HEK293 (cell line): Measurements from ENCODE around the gene STOX2.

Experiments used
- CTCF ChIA-PET: fragments of 350-600 bp; formaldehyde crosslinking; extraction: SDS; loops from one replicate; lab custom pipeline; 2021; ENCODE audit warnings: antibody characterized with exemption; lab: Yijun Ruan, JAX
- POLR2A ChIA-PET: fragments of 300-600 bp; formaldehyde crosslinking; extraction: SDS; loops from one replicate; lab custom pipeline; 2020; ENCODE audit warnings: antibody characterized with exemption, inconsistent platforms; lab: Yijun Ruan, JAX
- H3K27ac ChIP-seq: fragments of 200-500 bp; sonication (Bioruptor generic); 2 replicates; pipeline ENCODE4 v1.5.1; 2014; ENCODE audit warnings: low read depth, low read length, control low read depth, inconsistent platforms; ENCODE audit errors: extremely low read depth
- H3K36me3 ChIP-seq, 2 experiments: fragments of 200-500 bp in 1 of 2; sonication (Bioruptor generic) in 1 of 2; 1 replicate in 1 of 2; 2 replicates in 1 of 2; pipeline ENCODE4 v1.5.1; 2014 to 2017; ENCODE audit warnings: inconsistent platforms in 2 of 2, low read length in 2 of 2; ENCODE audit not compliant: control insufficient read depth in 2 of 2, insufficient read depth in 1 of 2
- H3K4me1 ChIP-seq: fragments of 200-500 bp; sonication (Bioruptor generic); 2 replicates; pipeline ENCODE4 v1.5.1; 2014; ENCODE audit warnings: mild to moderate bottlenecking, low read length, inconsistent platforms; ENCODE audit not compliant: control insufficient read depth, insufficient read depth
- H3K4me3 ChIP-seq: 2 replicates; pipeline ENCODE4 v1.5.1; 2011; ENCODE audit warnings: low read depth, mild to moderate bottlenecking, control low read depth, low read length, moderate library complexity
- H3K9me3 ChIP-seq: fragments of 200-500 bp; sonication (Bioruptor generic); 2 replicates; pipeline ENCODE4 v1.5.1; 2014; ENCODE audit warnings: low read depth, low read length, inconsistent platforms; ENCODE audit not compliant: control insufficient read depth, insufficient read depth
- TRIM28 ChIP-seq: IDR thresholded peaks from 2 replicates; pipeline ENCODE4 v1.6.1; 2011; ENCODE audit warnings: low read length, control low read depth, borderline replicate concordance
- ZBTB7A ChIP-seq: fragments of 450-650 bp; formaldehyde crosslinking; IDR thresholded peaks from 2 replicates; pipeline ENCODE4 v1.5.1; 2016; ENCODE audit warnings: low read depth, missing biosample characterization, missing genetic modification characterization
- ZIC2 ChIP-seq: fragments of 450-650 bp; formaldehyde crosslinking; IDR thresholded peaks from 2 replicates; pipeline ENCODE4 v1.5.1; 2016; ENCODE audit warnings: missing biosample characterization, missing genetic modification characterization
- ZNF175 ChIP-seq: fragments of 450-650 bp; formaldehyde crosslinking; IDR thresholded peaks from 2 replicates; pipeline ENCODE4 v1.5.1; 2016; ENCODE audit warnings: missing biosample characterization, missing genetic modification characterization
- ZNF211 ChIP-seq: fragments of 450-650 bp; formaldehyde crosslinking; IDR thresholded peaks from 2 replicates; pipeline ENCODE4 v1.5.1; 2016; ENCODE audit warnings: low read depth, missing biosample characterization, missing genetic modification characterization
- ZNF292 ChIP-seq: fragments of 450-650 bp; formaldehyde crosslinking; IDR thresholded peaks from 2 replicates; pipeline ENCODE4 v1.5.1; 2016; ENCODE audit warnings: low read depth, missing biosample characterization, missing genetic modification characterization, borderline replicate concordance
- ZNF48 ChIP-seq: fragments of 450-650 bp; formaldehyde crosslinking; IDR thresholded peaks from 2 replicates; pipeline ENCODE4 v1.5.1; 2016; ENCODE audit warnings: missing biosample characterization, missing genetic modification characterization
- ZNF514 ChIP-seq: fragments of 450-650 bp; formaldehyde crosslinking; IDR thresholded peaks from 2 replicates; pipeline ENCODE4 v1.5.1; 2016; ENCODE audit warnings: missing biosample characterization, missing genetic modification characterization
- ZNF701 ChIP-seq: fragments of 450-650 bp; formaldehyde crosslinking; IDR thresholded peaks from 2 replicates; pipeline ENCODE4 v1.5.1; 2016; ENCODE audit warnings: missing biosample characterization, missing genetic modification characterization
- TF ChIP-seq, protein P1 (sequence below): fragments of 450-650 bp; IDR thresholded peaks from 2 replicates; pipeline ENCODE4 v1.5.1; 2018; ENCODE audit warnings: missing biosample characterization, missing genetic modification characterization
- TF ChIP-seq, protein P2 (sequence below): fragments of 450-650 bp; formaldehyde crosslinking; IDR thresholded peaks from 2 replicates; pipeline ENCODE4 v1.5.1; 2016; ENCODE audit warnings: missing biosample characterization, missing genetic modification characterization
- TF ChIP-seq, protein P3 (sequence below): fragments of 450-650 bp; formaldehyde crosslinking; IDR thresholded peaks from 2 replicates; pipeline ENCODE4 v1.5.1; 2017; ENCODE audit warnings: missing biosample characterization, missing genetic modification characterization
- TF ChIP-seq, protein P4 (sequence below): fragments of 450-650 bp; formaldehyde crosslinking; IDR thresholded peaks from 2 replicates; pipeline ENCODE4 v1.5.1; 2016; ENCODE audit warnings: missing biosample characterization, missing genetic modification characterization
- TF ChIP-seq, protein P5 (sequence below): fragments of 450-650 bp; formaldehyde crosslinking; IDR thresholded peaks from 2 replicates; pipeline ENCODE4 v1.5.1; 2016; ENCODE audit warnings: missing biosample characterization, missing genetic modification characterization, borderline replicate concordance
- TF ChIP-seq, protein P6 (sequence below): fragments of 450-650 bp; formaldehyde crosslinking; IDR thresholded peaks from 2 replicates; pipeline ENCODE4 v1.5.1; 2017; ENCODE audit warnings: missing biosample characterization, missing genetic modification characterization

The STOX2 gene

DNA sequence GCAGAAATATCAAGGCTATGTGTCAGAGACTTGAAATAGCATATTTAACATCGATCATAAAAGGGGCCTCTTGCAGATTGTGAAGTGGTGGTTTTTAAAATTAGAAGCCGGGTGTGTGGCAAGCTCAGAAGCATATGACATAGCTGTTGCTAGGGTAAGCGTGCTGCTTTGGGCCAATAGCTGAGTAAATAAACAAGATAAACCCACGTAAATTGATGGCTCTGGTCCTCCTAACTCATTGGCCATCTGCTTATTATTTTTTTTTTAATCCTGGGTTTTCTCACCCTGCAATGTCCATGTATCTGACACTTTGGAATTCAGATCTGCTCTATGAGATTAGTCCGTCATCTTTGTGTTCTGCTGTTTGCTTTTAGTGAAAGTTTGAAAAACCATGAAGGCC, 32.6 kb upstream of the STOX2 start (continued):
- TF ChIP-seq, protein P1, sequence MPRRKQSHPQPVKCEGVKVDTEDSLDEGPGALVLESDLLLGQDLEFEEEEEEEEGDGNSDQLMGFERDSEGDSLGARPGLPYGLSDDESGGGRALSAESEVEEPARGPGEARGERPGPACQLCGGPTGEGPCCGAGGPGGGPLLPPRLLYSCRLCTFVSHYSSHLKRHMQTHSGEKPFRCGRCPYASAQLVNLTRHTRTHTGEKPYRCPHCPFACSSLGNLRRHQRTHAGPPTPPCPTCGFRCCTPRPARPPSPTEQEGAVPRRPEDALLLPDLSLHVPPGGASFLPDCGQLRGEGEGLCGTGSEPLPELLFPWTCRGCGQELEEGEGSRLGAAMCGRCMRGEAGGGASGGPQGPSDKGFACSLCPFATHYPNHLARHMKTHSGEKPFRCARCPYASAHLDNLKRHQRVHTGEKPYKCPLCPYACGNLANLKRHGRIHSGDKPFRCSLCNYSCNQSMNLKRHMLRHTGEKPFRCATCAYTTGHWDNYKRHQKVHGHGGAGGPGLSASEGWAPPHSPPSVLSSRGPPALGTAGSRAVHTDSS (tag by site-specific recombination) = no peak
- TF ChIP-seq, protein P2, sequence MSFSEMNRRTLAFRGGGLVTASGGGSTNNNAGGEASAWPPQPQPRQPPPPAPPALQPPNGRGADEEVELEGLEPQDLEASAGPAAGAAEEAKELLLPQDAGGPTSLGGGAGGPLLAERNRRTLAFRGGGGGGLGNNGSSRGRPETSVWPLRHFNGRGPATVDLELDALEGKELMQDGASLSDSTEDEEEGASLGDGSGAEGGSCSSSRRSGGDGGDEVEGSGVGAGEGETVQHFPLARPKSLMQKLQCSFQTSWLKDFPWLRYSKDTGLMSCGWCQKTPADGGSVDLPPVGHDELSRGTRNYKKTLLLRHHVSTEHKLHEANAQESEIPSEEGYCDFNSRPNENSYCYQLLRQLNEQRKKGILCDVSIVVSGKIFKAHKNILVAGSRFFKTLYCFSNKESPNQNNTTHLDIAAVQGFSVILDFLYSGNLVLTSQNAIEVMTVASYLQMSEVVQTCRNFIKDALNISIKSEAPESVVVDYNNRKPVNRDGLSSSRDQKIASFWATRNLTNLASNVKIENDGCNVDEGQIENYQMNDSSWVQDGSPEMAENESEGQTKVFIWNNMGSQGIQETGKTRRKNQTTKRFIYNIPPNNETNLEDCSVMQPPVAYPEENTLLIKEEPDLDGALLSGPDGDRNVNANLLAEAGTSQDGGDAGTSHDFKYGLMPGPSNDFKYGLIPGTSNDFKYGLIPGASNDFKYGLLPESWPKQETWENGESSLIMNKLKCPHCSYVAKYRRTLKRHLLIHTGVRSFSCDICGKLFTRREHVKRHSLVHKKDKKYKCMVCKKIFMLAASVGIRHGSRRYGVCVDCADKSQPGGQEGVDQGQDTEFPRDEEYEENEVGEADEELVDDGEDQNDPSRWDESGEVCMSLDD (tag by site-specific recombination) = no peak
- no peak for TF ChIP-seq ZNF514
- TF ChIP-seq ZNF175 = no peak

DNA sequence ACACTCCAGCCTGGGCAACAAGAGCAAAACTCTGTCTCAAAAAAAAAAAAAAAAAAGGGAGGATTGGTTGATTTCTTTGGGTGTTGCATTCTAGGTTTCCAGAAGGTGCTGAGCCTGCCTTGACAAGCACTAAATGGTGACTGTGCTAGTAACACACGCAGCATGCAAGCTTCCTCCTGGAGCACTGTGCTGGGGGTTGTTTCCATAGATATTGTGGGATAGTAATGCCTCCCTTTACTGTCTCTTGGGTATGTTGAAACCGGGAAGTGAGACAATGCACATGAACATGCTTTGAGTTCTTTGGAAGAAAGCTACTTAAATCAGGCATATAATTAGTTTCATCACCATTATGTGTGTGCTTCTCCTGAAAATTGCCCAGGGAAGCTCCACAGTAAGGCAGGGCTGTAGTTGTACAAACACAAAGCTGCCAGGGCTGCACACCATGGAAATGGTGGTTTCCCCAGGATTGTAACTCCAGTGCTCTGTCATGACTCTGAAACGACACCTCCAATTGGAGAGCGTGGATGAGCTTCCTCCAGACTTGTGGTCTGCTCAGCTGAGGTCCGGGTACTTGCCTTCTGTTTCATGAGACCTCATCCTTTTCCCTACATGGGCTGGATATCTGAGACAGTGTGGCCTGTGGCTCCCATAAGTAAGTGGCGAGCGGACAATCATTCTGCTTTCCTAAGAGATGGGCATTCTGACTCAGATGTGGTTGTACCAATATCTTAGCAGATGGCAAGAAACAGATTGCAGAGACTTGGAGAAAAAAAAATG, 31.5 kb upstream of the STOX2 start:
- ChIA-PET CTCF (interaction anchor here (0.6 kb wide), 1 partner anchor 226 kb away, joined by 3 read pairs; no protein-coding TSS in a partner anchor), POLR2A (interaction anchor here (0.7 kb wide), 1 partner anchor 381 kb away, joined by 4 read pairs; no protein-coding TSS in a partner anchor)
- no peak overlapping the region for H3K27ac ChIP-seq
- no peaks in the 10 kb centered on the region for H3K9me3 ChIP-seq
- no peak overlapping the region for H3K4me3 ChIP-seq
- H3K36me3 ChIP-seq = no peaks in the 10 kb centered on the region
- peaks cover 12% of the 10 kb centered on the region for H3K4me1 ChIP-seq
- no peak for TF ChIP-seq ZNF701 (tag by site-specific recombination)
- TF ChIP-seq, protein P3, sequence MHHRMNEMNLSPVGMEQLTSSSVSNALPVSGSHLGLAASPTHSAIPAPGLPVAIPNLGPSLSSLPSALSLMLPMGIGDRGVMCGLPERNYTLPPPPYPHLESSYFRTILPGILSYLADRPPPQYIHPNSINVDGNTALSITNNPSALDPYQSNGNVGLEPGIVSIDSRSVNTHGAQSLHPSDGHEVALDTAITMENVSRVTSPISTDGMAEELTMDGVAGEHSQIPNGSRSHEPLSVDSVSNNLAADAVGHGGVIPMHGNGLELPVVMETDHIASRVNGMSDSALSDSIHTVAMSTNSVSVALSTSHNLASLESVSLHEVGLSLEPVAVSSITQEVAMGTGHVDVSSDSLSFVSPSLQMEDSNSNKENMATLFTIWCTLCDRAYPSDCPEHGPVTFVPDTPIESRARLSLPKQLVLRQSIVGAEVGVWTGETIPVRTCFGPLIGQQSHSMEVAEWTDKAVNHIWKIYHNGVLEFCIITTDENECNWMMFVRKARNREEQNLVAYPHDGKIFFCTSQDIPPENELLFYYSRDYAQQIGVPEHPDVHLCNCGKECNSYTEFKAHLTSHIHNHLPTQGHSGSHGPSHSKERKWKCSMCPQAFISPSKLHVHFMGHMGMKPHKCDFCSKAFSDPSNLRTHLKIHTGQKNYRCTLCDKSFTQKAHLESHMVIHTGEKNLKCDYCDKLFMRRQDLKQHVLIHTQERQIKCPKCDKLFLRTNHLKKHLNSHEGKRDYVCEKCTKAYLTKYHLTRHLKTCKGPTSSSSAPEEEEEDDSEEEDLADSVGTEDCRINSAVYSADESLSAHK (tag by site-specific recombination) = no peak
- no peak for TF ChIP-seq ZNF48 (tag by site-specific recombination)
- TF ChIP-seq, protein P4, sequence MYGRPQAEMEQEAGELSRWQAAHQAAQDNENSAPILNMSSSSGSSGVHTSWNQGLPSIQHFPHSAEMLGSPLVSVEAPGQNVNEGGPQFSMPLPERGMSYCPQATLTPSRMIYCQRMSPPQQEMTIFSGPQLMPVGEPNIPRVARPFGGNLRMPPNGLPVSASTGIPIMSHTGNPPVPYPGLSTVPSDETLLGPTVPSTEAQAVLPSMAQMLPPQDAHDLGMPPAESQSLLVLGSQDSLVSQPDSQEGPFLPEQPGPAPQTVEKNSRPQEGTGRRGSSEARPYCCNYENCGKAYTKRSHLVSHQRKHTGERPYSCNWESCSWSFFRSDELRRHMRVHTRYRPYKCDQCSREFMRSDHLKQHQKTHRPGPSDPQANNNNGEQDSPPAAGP = no peak
- TF ChIP-seq, protein P5, sequence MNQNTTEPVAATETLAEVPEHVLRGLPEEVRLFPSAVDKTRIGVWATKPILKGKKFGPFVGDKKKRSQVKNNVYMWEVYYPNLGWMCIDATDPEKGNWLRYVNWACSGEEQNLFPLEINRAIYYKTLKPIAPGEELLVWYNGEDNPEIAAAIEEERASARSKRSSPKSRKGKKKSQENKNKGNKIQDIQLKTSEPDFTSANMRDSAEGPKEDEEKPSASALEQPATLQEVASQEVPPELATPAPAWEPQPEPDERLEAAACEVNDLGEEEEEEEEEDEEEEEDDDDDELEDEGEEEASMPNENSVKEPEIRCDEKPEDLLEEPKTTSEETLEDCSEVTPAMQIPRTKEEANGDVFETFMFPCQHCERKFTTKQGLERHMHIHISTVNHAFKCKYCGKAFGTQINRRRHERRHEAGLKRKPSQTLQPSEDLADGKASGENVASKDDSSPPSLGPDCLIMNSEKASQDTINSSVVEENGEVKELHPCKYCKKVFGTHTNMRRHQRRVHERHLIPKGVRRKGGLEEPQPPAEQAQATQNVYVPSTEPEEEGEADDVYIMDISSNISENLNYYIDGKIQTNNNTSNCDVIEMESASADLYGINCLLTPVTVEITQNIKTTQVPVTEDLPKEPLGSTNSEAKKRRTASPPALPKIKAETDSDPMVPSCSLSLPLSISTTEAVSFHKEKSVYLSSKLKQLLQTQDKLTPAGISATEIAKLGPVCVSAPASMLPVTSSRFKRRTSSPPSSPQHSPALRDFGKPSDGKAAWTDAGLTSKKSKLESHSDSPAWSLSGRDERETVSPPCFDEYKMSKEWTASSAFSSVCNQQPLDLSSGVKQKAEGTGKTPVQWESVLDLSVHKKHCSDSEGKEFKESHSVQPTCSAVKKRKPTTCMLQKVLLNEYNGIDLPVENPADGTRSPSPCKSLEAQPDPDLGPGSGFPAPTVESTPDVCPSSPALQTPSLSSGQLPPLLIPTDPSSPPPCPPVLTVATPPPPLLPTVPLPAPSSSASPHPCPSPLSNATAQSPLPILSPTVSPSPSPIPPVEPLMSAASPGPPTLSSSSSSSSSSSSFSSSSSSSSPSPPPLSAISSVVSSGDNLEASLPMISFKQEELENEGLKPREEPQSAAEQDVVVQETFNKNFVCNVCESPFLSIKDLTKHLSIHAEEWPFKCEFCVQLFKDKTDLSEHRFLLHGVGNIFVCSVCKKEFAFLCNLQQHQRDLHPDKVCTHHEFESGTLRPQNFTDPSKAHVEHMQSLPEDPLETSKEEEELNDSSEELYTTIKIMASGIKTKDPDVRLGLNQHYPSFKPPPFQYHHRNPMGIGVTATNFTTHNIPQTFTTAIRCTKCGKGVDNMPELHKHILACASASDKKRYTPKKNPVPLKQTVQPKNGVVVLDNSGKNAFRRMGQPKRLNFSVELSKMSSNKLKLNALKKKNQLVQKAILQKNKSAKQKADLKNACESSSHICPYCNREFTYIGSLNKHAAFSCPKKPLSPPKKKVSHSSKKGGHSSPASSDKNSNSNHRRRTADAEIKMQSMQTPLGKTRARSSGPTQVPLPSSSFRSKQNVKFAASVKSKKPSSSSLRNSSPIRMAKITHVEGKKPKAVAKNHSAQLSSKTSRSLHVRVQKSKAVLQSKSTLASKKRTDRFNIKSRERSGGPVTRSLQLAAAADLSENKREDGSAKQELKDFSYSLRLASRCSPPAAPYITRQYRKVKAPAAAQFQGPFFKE (tag by site-specific recombination) = no peak
- TF ChIP-seq ZBTB7A (tag by site-specific recombination) = no peak
- TF ChIP-seq, protein P1 (tag by site-specific recombination) = no peak
- TF ChIP-seq ZIC2 = no peak
- TF ChIP-seq, protein P6, sequence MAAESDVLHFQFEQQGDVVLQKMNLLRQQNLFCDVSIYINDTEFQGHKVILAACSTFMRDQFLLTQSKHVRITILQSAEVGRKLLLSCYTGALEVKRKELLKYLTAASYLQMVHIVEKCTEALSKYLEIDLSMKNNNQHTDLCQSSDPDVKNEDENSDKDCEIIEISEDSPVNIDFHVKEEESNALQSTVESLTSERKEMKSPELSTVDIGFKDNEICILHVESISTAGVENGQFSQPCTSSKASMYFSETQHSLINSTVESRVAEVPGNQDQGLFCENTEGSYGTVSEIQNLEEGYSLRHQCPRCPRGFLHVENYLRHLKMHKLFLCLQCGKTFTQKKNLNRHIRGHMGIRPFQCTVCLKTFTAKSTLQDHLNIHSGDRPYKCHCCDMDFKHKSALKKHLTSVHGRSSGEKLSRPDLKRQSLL = no peak
- no peak for TF ChIP-seq ZNF211
- no peak for TF ChIP-seq ZNF292 (tag by site-specific recombination)
- TF ChIP-seq TRIM28 = no peak
